SJSA1 (cell line): ENCODE data around the gene PVALEF. TPM values are rescaled to one million over a fixed set of nuclear protein-coding genes. Genes with fewer than 3 reads are reported as not detected.

ENCODE experiments used
- DNase-seq, 2 experiments: peaks; one replicate each; pipeline ENCODE4 v3.0.0-alpha.2; 2015 to 2020; ENCODE audit warnings: low spot score in 2 of 2, low read depth in 1 of 2
- H3K27ac ChIP-seq: fragments of 250-450 bp; sonication (Bioruptor Pico); 2 replicates; pipeline ENCODE4 v1.5.1; 2020; ENCODE audit warnings: mild to moderate bottlenecking, moderate library complexity
- H3K27me3 ChIP-seq: fragments of 250-450 bp; sonication (Bioruptor Pico); replicated peaks from 2 replicates; pipeline ENCODE4 v1.5.1; 2020; ENCODE audit warnings: mild to moderate bottlenecking, moderate library complexity
- H3K36me3 ChIP-seq: fragments of 250-450 bp; sonication (Bioruptor Pico); 2 replicates; pipeline ENCODE4 v1.5.1; 2020; ENCODE audit warnings: mild to moderate bottlenecking
- H3K4me1 ChIP-seq: fragments of 250-450 bp; sonication (Bioruptor Pico); replicated peaks from 2 replicates; pipeline ENCODE4 v1.6.1; 2021; ENCODE audit warnings: mild to moderate bottlenecking
- H3K4me3 ChIP-seq: fragments of 250-450 bp; sonication (Bioruptor Pico); 2 replicates; pipeline ENCODE4 v1.5.1; 2020; ENCODE audit warnings: mild to moderate bottlenecking
- H3K9me3 ChIP-seq: fragments of 250-450 bp; sonication (Bioruptor Pico); replicated peaks from 2 replicates; pipeline ENCODE4 v1.5.1; 2020; ENCODE audit warnings: mild to moderate bottlenecking
- total RNA-seq: library from RNA; depleted of rRNA; stranded (reverse); fragments of >200 nt; shearing (Covaris generic); gene quantifications from 2 replicates; pipeline ENCODE4 v1.2.3, GENCODE V29; 2014

PVALEF gene
- total RNA-seq, 1 experiment from 2014 or later = not detected

DNA sequence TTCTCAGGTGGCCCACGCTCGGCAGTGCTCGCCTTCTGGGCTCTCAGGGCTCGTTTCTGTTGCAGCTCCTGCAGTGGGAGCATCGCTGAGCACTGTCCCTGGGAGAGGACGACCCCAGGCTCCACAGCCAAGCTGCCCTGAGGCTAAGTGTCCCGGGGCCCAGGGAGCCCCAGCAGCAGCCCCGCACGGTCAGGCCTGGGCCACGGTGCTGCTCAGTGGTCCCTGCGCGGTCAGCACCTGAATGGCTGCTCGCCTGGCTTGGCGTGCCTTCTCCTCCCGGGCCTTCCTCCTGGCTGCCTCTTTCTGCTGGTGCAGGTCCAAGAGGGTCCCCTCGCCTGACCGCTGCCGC is 34.1 kb downstream of the PVALEF start:
- H3K4me3 ChIP-seq = no peak overlapping the region
- H3K27me3 ChIP-seq = no peaks in the 10 kb centered on the region
- no peak for DNase-seq
- H3K36me3 ChIP-seq = peaks cover 73% of the 10 kb centered on the region
- no peaks in the 10 kb centered on the region for H3K9me3 ChIP-seq
- peaks cover 4% of the 10 kb centered on the region for H3K4me1 ChIP-seq
- H3K27ac ChIP-seq = no peak overlapping the region

DNA sequence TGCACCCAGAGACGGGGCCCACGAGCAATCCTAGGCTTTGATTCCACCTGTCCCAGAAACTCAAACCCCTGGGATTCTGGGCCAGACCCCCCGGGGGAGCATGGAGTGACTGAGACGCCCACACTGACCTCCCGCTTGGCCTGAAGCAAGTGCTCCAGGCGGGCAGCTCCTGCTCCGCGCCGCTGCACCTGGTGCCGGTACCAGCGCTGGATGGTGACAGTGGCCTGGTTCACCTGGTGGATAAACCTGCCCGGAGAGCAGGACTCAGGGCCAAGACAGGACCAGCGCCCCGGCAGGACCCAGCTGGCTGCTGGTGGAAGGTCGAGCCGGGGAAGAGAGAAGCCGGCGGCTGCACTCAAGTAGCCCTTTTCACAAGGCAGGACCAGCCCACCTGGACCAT is 34.9 kb downstream of the PVALEF start:
- Histone ChIP-seq H3K4me1 (peaks cover 4% of the 10 kb centered on the region), H3K36me3 (peaks cover 72% of the 10 kb centered on the region), H3K27ac (no peak overlapping the region), H3K9me3 (no peaks in the 10 kb centered on the region; the same call in 1 of the 2 replicates), H3K4me3 (no peak overlapping the region), H3K27me3 (no peaks in the 10 kb centered on the region)
- no peak for DNase-seq

DNA sequence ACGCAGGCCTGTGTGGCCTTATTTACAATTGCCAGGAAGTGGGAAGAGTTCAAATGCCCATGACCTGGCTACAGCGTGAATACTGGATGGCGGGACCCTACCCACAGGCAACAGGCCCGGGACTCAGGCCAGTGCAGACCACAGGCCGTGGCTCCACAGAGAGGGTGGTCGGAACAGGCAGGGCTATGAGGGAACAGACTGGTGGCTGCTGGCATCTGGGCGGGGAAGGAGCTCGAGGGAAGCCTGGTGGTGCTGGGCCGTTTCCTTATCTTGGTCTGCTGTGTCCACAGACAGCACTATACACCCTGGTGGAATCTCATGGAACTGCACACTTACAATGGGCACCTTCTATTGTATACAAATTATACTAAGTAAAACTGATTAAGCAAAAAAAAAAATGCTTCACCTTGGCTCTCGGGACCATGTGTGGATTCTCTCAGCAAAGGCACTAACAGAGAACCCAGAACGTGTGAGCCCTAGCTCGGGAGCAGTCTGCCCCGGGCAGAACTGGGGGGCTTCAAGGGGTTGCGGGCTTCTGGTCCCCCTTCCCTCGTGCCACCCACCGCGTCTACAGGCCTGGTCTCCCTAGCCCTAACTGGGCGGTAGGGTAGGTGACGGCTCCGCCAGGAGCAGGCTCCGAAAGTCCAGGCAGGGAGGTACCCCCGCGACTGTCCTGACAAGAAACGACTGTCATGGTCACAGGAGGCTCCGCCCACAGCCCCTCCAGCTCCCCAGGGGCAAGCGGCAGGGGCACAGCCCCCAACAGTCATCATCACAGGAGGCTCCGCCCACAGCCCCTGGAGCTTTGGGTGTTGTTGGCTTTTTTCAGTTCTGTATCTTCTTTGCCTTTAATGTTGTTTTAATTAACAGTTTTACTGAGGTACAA is 35.6 kb downstream of the PVALEF start:
- H3K36me3 ChIP-seq = peaks cover 64% of the 10 kb centered on the region
- peak; percentile 48 to 82 for DNase-seq
- H3K27ac ChIP-seq = no peak overlapping the region

DNA sequence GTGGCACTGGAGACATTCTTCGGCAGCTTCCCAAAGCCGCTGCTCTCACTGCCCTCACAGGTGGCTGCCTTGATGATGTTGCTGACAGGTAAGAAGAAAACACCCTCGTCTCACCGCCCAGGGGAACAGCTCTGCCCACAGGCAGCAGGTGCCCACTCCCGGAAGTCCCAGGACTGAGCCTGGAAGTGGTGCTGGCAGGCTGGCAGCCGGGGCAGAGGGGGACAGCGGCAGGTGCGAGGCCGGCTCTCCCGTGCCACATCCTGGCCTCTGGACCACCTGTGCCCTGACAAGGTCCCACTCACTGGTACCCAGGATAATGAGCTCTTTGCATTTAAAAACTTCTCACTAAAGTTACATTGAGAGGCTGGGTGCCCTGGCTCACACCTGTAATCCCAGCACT is 37.0 kb downstream of the PVALEF start:
- Histone ChIP-seq H3K4me1 (peaks cover 4% of the 10 kb centered on the region), H3K36me3 (peaks cover 58% of the 10 kb centered on the region), H3K9me3 (no peaks in the 10 kb centered on the region; the same call in 1 of the 2 replicates), H3K4me3 (no peak overlapping the region), H3K27me3 (no peaks in the 10 kb centered on the region), H3K27ac (no peak overlapping the region)
- DNase-seq = no peak

More for the DNA sequence above, 35.6 kb downstream of the PVALEF start:
- H3K9me3 ChIP-seq = no peaks in the 10 kb centered on the region; the same call in 1 of the 2 replicates
- H3K27me3 ChIP-seq = no peaks in the 10 kb centered on the region
- peaks cover 4% of the 10 kb centered on the region for H3K4me1 ChIP-seq
- H3K4me3 ChIP-seq = no peak overlapping the region

DNA sequence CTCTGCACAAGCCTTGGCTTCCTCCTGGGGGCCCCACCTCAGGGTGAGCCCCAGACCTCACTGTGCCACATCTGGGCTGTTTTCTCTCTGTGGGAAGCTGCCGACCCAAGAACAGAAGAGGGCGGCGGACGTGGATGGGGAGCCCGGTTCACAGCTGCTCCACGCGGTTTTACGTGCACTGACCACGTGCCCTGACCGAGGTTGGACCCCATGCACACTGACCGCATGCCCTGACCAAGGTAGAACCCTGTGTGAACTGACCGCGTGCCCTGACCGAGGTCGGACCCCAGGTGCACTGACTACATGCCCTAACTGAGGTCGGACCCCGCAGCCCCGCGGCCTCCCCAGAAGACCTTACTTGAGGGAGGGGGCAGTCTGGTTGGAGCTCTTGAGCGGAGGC is 37.8 kb downstream of the PVALEF start:
- Histone ChIP-seq H3K36me3 (peaks cover 53% of the 10 kb centered on the region), H3K9me3 (no peaks in the 10 kb centered on the region; the same call in 1 of the 2 replicates), H3K4me3 (no peak overlapping the region), H3K27me3 (no peaks in the 10 kb centered on the region), H3K27ac (no peak overlapping the region), H3K4me1 (peaks cover 4% of the 10 kb centered on the region)
- no peak for DNase-seq

DNA sequence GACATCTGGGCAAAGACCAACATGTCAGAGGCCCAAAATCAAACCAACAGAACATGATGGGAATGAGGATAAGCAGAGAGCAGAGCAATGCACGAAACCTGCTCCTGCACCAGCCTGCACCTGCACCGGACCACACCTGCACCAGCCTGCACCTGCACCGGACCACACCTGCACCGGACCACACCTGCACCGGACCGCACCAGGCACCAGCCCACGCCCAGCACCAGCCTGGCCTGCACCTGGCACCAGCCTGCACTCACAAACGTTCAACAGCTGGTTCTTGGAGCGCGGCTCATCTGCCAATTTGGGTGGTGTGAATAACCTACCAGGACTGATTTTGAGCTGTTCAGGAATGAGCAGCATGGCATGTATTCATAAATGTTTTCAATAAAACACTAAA is 39.3 kb downstream of the PVALEF start:
- peaks cover 40% of the 10 kb centered on the region for H3K36me3 ChIP-seq
- H3K9me3 ChIP-seq = no peaks in the 10 kb centered on the region; the same call in 1 of the 2 replicates
- peaks cover 4% of the 10 kb centered on the region for H3K4me1 ChIP-seq
- no peak overlapping the region for H3K27ac ChIP-seq
- H3K27me3 ChIP-seq = no peaks in the 10 kb centered on the region
- no peak for DNase-seq
- no peak overlapping the region for H3K4me3 ChIP-seq

DNA sequence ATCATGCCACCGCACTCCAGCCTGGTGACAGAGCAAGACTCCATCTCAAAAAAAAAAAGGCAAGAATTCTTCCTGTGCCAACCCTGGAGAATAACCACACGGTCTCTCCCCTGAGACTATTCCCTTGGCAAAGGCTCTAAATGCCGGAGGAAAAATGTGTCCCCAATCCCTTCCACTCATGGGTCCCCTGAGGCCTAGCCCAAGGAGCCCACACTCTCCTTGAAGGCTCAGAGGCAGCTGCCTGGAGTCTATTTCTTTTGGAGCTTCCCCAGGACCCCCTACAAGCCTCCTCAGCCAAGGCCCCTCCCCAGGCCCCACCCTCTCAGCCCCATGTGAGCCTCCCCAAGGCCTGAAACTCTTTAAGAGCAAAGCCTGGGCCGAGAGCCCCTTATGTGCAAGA is 40.9 kb downstream of the PVALEF start:
- Histone ChIP-seq H3K4me1 (no peaks in the 10 kb centered on the region), H3K27me3 (no peaks in the 10 kb centered on the region), H3K4me3 (no peak overlapping the region), H3K27ac (no peak overlapping the region), H3K9me3 (no peaks in the 10 kb centered on the region; the same call in 1 of the 2 replicates), H3K36me3 (peaks cover 29% of the 10 kb centered on the region)
- no peak for DNase-seq

DNA sequence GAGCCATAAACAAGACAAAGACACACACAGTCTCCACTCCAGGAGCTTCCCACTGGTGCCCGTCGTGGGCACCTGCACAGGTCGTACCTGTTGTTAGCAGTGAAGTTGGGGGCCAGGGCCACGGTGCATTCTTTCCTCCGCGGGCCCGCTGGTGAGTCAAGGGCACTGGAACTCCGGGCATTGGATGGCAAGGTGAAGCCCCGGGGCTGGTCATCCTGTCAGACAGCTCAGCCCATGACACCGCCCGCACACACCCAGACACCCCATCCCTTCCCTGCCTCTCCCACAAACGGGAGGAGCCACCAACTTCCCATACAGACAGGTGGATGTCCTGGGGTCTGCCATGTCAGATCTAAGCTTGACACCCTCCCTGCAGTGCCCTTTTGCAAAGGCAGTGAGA is 41.4 kb downstream of the PVALEF start:
- no peak overlapping the region for H3K4me3 ChIP-seq
- no peaks in the 10 kb centered on the region for H3K27me3 ChIP-seq
- DNase-seq = no peak
- H3K27ac ChIP-seq = no peak overlapping the region
- H3K4me1 ChIP-seq = no peaks in the 10 kb centered on the region
- H3K36me3 ChIP-seq = peaks cover 24% of the 10 kb centered on the region
- H3K9me3 ChIP-seq = no peaks in the 10 kb centered on the region; the same call in 1 of the 2 replicates

DNA sequence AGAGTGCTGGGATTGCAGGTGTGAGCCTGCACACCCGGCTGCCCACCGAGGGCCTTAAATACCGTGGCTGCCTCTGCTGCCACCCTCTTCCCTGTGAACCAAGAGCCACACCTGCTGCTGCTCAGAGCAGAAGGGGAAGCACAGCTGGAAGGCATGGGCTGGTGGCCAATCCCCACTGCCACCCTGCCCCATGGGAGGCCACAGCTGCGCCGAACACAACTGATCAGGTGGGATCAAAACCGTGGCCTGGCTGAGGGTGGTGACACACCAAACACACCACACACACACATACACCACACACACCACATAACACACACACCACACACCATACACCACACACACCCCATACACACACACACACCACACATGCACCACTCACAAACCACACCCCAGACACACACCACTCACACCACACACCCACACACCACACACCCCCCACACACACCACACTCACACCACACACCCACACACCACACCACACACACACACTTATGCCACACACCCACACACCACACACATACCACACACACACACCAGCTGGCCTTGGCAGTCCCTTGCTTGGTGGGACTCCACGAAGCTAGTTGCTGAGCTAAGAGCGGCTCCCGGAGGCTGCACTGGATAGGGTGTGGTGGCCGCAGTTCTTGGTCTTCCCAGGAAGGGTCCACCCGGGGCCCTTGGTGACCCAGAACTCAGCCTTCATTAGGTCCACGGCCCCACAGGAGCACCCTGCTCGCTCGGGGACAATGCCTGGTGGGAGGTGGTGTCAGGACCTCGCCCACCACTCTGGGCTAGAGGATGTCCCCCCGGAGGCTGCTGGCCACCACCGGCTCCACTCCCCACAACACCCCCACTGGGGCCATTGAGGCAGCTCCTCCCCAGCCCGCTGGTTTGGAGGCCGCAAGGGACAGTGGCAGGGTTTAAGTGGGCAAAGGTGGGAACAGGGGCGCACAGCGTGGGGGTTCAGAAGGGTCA is 42.6 kb downstream of the PVALEF start:
- Histone ChIP-seq H3K4me3 (no peak overlapping the region), H3K27ac (no peak overlapping the region), H3K36me3 (peaks cover 24% of the 10 kb centered on the region), H3K27me3 (no peaks in the 10 kb centered on the region), H3K4me1 (no peaks in the 10 kb centered on the region), H3K9me3 (no peaks in the 10 kb centered on the region; the same call in 1 of the 2 replicates)
- DNase-seq = no peak

DNA sequence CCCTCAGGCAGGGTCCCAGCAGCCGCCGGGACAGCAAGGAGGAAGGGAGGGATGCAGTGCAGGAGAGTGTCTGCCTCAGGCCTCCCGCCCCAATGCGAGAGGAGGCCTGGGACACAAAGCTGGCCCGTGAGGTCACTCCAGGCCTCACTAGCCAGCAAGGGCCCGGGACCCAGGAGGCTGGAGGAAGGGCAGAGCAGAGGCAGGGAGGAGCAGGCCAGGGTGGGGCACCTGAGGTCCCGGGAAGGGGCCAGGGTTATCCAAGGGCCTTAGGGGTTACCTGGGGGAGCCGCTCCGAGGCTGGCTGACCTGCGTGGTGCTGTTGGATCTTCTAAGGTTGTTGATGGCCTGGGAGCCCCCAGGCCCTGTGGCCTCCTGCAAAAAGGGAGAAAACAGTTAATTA is 43.3 kb downstream of the PVALEF start:
- H3K9me3 ChIP-seq = no peaks in the 10 kb centered on the region; the same call in 1 of the 2 replicates
- H3K27ac ChIP-seq = no peak overlapping the region
- H3K4me3 ChIP-seq = no peak overlapping the region
- no peaks in the 10 kb centered on the region for H3K27me3 ChIP-seq
- H3K4me1 ChIP-seq = no peaks in the 10 kb centered on the region
- no peak for DNase-seq
- H3K36me3 ChIP-seq = peaks cover 19% of the 10 kb centered on the region

DNA sequence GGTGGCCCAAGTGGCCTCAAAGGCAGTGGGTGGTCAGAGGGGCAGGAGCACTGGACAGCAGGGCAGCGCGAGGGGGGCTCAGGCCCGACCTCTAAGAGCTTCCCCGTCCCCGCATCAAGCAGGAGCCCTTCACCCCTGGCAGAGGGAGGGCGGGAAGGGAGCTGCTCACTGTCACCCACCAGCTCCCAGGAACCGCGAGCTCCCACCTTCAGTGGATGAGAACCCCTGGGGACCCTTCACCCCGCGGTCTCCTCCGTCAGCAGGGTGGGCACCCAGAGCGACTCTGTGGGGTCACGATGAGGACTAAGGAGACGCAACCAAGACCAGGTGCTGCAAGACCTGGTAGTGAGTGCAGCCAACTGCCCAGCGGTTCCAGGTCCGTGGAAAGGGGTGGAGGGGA is 43.8 kb downstream of the PVALEF start:
- Histone ChIP-seq H3K4me3 (no peak overlapping the region), H3K9me3 (no peaks in the 10 kb centered on the region; the same call in 1 of the 2 replicates)

DNA sequence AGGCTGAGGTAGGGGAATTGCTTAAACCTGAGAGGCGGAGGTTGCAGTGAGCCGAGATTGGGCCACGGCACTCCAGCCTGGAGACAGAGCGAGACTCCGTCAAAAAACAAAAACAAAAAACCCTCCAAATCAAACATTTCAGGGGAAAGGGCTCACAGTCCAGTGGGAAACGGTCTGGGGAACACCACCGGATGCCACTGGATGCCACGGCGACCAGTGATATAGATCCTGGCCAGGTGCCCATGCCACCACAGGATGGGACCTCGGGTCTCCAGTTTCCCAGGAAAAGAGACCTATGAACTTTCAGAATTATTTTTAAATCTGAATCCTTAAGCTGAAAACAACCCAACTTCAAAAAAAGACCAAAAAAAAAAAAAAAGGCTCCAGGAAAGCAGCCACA is 45.2 kb downstream of the PVALEF start:
- Histone ChIP-seq H3K9me3 (no peaks in the 10 kb centered on the region), H3K27me3 (no peaks in the 10 kb centered on the region), H3K4me3 (no peak overlapping the region), H3K36me3 (peaks cover 7% of the 10 kb centered on the region), H3K27ac (no peak overlapping the region), H3K4me1 (no peaks in the 10 kb centered on the region)
- no peak for DNase-seq

More for the DNA sequence above, 43.8 kb downstream of the PVALEF start:
- no peaks in the 10 kb centered on the region for H3K27me3 ChIP-seq
- no peaks in the 10 kb centered on the region for H3K4me1 ChIP-seq
- H3K36me3 ChIP-seq = peaks cover 16% of the 10 kb centered on the region
- DNase-seq = no peak
- no peak overlapping the region for H3K27ac ChIP-seq

DNA sequence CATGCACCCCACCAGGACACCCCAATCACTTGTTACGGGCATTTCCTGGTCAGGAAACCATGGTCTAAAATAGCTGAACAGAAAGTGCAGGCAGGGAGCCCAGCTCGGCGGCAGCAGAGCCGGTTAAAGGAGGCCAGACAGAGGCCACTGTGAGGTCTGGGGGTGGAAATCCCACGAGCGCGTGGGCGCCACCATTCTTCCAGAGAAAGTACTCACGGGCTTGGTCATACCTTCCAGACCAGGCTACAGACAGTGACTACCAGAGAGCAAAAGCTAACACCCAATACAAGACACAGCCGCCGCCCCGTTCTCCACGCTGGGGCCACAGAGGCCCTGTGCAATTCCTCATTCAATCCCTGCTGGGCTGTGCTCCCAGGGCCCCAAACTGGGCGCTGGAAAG is 45.6 kb downstream of the PVALEF start:
- H3K27ac ChIP-seq = no peak overlapping the region
- H3K4me3 ChIP-seq = no peak overlapping the region
- peaks cover 7% of the 10 kb centered on the region for H3K36me3 ChIP-seq
- H3K4me1 ChIP-seq = no peaks in the 10 kb centered on the region
- no peaks in the 10 kb centered on the region for H3K9me3 ChIP-seq
- H3K27me3 ChIP-seq = no peaks in the 10 kb centered on the region
- DNase-seq = no peak

DNA sequence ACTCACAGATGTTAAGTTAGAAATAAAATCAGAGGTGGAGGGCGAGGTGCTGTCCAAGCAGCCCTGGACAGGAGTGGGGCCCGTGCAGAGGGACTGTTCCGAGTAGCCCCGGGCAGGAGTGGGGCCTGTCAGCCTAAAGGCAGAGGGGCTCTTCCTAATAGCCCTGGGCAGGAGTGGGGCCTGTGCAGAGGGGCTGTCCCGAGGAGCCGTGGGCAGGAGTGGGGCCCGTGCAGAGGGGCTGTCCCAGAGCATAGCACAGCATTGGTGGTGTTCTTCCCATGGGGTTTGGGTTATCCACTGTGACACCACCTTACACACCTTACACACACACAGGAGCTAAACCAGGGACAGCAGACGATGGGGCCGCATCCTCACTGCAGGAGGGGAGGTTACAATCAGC is 47.1 kb downstream of the PVALEF start:
- Histone ChIP-seq H3K9me3 (no peaks in the 10 kb centered on the region), H3K4me1 (no peaks in the 10 kb centered on the region), H3K27ac (no peak overlapping the region), H3K27me3 (no peaks in the 10 kb centered on the region), H3K4me3 (no peak overlapping the region), H3K36me3 (peaks cover 3% of the 10 kb centered on the region; the same call in 1 of the 2 replicates)
- no peak for DNase-seq
